ENCODE data around the gene SLC2A1. TPM values are rescaled to one million over a fixed set of nuclear protein-coding genes. Genes with fewer than 3 reads are reported as not detected.

The SLC2A1 gene
- total and polyA plus RNA-seq, 10 donors = 18.3 to 142 (median 32.4) TPM

DNA sequence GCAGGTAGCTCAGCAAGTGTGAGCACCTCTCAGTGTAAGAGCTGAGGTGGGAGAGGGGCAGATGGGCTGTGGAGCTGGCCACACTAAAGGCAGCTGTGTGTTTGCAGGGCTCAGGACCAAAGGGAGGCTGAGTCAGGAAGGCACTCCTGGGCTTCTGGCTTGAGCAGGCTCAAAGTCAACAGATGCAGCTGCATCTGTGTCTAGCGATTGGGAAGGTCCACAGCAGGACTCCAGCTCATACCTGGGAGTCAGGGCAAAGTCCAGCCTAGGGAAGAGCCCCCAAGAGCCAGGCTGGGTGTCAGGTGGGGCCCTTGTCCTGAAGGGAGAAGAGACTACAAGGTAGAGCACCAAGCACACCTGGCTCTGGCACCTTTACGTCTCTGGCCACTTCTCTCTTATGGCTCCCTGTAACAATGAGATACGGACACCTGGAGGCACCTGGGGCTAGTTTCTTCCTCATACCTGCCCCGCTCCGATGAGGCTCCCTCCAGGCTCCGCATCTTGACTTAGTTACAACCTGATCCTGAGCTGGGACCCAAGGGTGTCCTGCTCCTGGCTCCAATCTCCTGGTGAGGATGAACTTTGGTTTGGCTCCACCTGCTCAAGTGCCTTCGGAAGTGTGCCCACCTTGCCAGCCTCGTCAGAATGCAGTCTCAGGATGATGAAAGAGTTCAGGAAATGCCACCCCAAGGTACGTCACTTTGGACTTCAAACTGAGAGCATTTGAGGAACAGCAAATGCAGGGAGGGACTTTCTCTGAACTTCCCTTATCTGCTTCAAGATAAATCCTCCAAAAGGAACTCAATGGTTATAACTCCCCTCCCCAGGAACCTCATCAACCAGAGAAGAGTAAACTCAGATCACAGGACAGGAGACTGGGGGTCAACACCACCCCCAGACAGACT is 21.5 kb upstream of the SLC2A1 start:
- Histone ChIP-seq H3K9me3 (no peaks in the 10 kb centered on the region), H3K4me3 (no peak overlapping the region), H3K27ac (no peak overlapping the region), H3K36me3 (no peaks in the 10 kb centered on the region), H3K4me1 (peaks cover 0 to 10% (median 3%) of the 10 kb centered on the region in 6 donors), H3K27me3 (replicated peaks in 1 of 7) (no peaks in the 10 kb centered on the region)
- no peak for TF ChIP-seq POLR2AphosphoS5 (IDR thresholded peaks at IDR 0.05)
- no peak for TF ChIP-seq CTCF (IDR thresholded peaks at IDR 0.05 in 8 of 11, conservative IDR thresholded peaks at IDR 0.05 in 3 of 11)
- no peak for TF ChIP-seq POLR2A (IDR thresholded peaks at IDR 0.05)
- no peak for DNase-seq
- intact Hi-C loops (cut with DNase I; ENCODE audit: low total_unique reads) = no loop called here
- WGBS, 5 donors = 71 to 76% (median 74%) methylated on average over 9 of the region's 9 CpGs

- no peaks in the 10 kb centered on the region for H3K27me3 ChIP-seq (replicated peaks in 1 of 7)
- H3K4me1 ChIP-seq = peaks cover 0 to 10% (median 3%) of the 10 kb centered on the region in 6 donors
- WGBS, 5 donors = 86 to 95% (median 91%) methylated on average over 2 of the region's 2 CpGs
- TF ChIP-seq CTCF (IDR thresholded peaks at IDR 0.05 in 8 of 11, conservative IDR thresholded peaks at IDR 0.05 in 3 of 11) = no peak
- TF ChIP-seq POLR2A (IDR thresholded peaks at IDR 0.05) = no peak
- no peak for TF ChIP-seq POLR2AphosphoS5 (IDR thresholded peaks at IDR 0.05)
- intact Hi-C loops (cut with DNase I; ENCODE audit: low total_unique reads) = no loop called here
- no peak overlapping the region for H3K4me3 ChIP-seq
- H3K9me3 ChIP-seq = no peaks in the 10 kb centered on the region
- H3K27ac ChIP-seq = no peak overlapping the region
- H3K36me3 ChIP-seq = no peaks in the 10 kb centered on the region
- DNase-seq = no peak
Measured at GRCh38 chr1:42979036-42979430, 20.4 kb upstream of the SLC2A1 start.

DNA sequence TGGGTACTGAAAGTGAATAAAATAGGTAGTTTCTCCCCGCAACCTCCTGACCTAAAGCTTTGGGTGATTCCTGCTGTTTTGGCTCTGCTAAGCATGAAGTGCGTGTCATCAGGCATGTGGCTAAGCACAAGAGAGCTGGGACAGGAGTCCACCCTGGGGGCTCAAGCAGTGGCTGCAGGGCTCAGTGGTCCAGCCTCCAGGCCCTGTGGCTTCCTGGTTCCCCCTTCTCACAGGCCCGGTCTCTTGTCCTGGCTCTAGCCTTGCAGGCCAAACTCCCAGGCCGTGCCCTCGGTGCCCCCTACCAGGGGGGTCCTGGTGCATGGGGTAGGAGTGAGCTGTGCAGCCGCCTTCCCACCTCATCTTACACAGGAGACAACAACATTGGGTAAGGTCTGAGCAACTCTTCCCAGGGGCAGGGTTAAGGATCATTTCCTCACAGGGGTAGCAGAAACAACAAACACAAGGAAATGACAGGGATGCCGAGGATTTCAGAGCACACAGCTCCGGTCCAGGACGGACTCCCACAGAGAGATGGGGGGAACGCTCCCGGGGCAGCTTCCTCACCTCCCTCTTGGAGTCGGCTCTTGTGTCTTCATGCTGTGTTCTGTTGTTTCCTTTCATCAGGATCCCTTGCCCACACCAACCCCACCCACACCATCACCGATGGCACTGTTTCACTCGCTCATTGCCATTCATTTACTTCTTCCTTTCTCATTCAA is 19.8 kb upstream of the SLC2A1 start:
- no peaks in the 10 kb centered on the region for H3K9me3 ChIP-seq
- no peaks in the 10 kb centered on the region for H3K27me3 ChIP-seq (replicated peaks in 1 of 7)
- DNase-seq = no peak
- H3K36me3 ChIP-seq = no peaks in the 10 kb centered on the region
- no peak for TF ChIP-seq POLR2A (IDR thresholded peaks at IDR 0.05)
- no peak overlapping the region for H3K4me3 ChIP-seq
- 79 to 86% (median 80%) methylated on average over 12 to 14 of the region's 14 CpGs for WGBS, 5 donors
- intact Hi-C loops (cut with DNase I; ENCODE audit: low total_unique reads) = no loop called here
- peaks cover 0 to 10% (median 3%) of the 10 kb centered on the region in 6 donors for H3K4me1 ChIP-seq
- H3K27ac ChIP-seq = no peak overlapping the region

DNA sequence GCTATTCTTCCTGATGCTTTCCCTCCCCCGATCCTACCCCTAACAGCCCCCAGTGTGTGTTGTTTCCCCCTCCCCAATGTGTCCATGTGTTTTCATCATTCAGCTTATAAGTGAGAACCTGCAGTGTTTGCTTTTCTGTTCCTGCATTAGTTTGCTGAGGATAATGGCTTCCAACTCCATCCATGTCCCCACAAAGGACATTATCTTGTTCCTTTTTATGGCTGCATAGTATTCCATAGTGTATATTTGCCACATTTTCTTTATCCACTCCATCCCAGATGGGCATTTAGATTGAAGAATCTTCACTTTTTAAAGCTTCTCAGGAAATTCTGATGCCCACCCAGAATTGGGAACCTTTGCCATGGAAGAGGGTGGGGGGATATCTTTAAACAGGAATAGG is 19.0 kb upstream of the SLC2A1 start:
- DNase-seq = no peak
- Histone ChIP-seq H3K36me3 (no peaks in the 10 kb centered on the region), H3K27me3 (replicated peaks in 1 of 7) (no peaks in the 10 kb centered on the region), H3K4me1 (peaks cover 0 to 10% (median 3%) of the 10 kb centered on the region in 6 donors), H3K27ac (no peak overlapping the region), H3K9me3 (no peaks in the 10 kb centered on the region), H3K4me3 (no peak overlapping the region)
- 76 to 92% (median 81%) methylated on average over 1 of the region's 1 CpG for WGBS, 5 donors
- no peak for TF ChIP-seq POLR2AphosphoS5 (IDR thresholded peaks at IDR 0.05)
- TF ChIP-seq POLR2A (IDR thresholded peaks at IDR 0.05) = no peak
- TF ChIP-seq CTCF (IDR thresholded peaks at IDR 0.05 in 8 of 11, conservative IDR thresholded peaks at IDR 0.05 in 3 of 11) = no peak
- intact Hi-C loops (cut with DNase I; ENCODE audit: low total_unique reads) = no loop called here
